ENCODE results near the gene ADGRV1.
A peak's percentile ranks its signal among the peaks of the same experiment; 100 is the strongest.

Gene ADGRV1

DNA sequence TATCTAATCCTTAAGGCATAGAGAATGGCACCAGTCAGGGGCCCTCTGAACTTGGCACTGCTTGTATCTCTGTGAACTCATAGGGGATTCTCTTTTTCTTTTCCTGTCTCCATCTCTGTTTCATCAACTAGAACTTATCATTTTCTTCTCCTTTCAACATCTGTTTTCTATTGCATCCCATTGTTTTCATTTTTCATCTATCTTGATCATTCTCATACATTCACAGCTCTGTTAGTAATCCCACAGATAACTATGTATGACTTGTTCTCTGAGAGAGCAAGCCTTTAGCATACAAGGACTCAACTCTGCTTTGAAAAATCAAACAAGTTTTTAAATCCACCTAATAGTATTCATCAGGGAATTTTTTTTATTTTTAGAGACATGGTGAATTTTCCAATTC lies 560.2 kb downstream of the ADGRV1 start:
- no peak for DNase-seq

DNA sequence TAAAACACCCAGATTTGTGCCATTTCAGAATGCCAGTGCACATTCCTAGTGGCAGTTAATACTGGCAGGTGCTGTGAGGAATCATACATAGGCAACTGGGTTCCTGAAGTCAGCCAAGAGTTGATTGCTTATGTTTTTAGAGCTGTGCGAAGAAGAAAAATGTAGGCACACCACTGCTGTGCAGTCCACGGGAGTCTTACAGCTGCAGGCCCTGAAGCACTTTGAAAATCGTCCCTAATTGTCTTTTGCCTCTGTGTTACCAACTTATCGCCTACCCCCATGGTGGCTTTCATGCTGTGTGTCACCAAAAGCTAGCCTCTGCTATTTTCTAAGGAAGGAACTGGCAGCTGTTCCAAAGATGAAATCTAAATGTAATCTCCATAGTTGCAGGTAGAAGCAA lies 560.6 kb downstream of the ADGRV1 start:
- no peak for DNase-seq

DNA sequence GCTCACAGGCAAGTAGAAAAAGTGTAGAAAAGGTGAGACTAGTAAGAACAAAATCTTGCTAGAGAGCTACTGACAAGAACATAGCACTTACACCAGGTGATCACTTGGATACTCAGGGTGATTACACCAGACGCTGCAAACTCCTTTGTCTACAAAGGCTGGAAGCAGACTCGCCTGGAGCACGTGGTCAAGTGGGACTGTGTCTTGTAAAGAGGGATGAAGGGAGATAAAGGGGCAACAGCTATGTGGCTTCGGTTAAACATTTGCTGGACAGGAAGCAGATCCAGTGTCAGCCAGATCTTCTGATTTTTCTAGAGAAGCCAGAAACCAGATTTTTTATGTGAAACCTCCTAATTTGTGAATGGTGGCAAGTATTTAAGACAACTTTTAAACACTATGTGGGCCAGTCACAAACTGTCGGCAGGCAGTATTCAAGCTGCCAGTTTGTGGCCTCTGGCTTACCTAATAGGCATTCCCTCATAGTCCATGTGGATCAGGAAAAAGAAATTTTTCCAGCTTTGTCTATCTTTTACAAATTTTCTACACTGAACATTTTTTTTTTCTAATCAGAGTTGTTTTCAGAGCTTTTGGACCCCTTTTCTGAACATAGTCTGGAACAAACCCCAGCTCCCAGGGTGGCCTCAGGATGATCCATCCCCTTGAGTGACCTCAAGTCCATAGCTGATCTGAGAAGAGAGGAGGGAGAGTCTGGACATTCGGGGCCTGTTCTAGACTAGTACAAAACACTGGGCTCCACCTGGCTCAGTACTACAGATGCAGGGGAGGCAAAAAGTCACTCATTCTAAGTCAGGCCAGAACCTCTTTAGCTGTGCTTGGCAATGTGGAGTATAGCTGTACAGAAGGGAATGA lies 561.6 kb downstream of the ADGRV1 start:
- DNase-seq, result no peak

DNA sequence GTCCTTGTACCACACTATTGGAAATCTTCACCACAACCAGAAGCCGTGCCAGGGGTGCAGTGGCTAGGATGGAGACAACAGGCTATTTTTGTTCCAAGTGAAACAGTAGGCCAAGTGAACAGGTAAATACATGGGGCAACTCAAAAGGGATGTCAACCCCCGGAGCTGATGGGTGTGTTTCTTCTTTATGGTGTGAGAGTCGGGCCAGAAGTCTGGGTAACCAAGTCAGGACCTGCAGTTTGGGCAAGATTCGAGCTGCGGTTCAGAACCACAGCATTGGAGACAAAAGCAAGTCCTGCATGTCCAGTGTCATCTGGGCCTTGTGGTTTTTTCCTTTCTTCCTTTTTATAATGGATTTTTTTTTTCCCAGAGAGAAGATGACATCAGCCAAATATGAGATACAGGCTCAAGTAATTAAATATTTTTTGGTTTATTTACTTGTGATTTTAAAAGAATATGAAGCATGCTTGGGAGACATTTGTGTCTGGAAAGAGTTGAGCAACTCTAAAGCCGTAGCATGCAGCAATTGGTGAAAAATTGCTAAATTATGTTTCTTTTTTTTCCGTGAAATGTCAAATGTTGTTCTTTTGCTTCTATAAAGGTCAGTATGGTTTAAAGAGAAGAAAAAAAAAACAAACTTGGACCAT lies 562.9 kb downstream of the ADGRV1 start:
- no peak for DNase-seq

DNA sequence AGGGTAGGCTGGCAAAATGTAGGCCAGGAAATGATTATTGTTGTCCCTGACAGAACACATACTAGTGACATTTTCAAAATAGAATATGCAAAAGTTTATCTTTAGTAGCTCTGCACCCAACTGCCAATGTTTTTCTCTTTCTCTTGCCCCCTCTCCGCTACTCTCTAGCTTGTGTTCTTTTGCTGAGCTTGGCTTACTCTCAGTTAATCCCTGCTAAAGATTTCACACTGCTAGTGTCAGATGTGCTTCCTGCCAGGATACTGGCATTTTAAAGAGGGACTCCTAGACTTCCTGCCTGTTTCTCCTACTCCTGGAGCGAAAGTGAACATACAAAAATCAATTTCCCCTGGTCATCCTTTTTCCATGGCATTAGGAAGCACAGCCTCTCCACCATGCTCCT lies 564.1 kb downstream of the ADGRV1 start:
- no peak for DNase-seq

DNA sequence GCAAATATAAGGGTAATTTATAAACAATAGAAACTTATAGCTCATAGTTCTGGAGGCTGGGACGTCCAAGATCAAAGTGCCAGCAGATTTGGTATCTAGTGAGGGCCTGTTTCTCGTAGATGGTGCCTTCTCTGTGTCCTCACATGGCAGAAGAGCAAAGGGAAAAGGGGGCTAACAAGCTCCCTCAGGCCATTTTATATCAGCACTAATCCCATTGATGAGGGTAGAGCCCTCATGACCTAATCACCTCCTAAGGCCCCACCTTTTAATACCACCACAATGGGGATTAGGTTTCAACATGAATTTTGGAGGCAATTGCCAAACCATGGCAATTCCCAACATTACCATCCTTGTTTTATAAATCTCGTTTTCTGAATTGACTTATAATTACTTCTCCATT lies 564.7 kb downstream of the ADGRV1 start:
- no peak for DNase-seq

DNA sequence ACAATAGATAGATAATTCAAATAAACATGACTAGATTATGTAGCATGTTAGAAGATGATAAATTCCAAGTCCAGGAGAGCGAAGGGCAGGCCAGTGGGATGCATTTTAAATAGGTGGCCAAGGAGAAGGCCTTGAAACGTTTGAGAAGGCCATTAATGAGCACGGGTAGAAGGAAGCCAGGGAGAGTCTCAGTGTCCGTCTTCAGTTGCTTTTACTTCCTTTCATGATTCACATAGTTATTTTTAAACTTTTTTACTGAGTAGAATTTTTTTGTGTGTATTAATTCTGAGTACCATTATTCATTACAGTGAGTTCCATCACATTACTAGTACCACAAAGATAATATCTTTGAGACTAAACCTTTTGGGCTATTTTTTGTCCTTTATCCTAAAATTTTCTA lies 565.3 kb downstream of the ADGRV1 start:
- no peak for DNase-seq

DNA sequence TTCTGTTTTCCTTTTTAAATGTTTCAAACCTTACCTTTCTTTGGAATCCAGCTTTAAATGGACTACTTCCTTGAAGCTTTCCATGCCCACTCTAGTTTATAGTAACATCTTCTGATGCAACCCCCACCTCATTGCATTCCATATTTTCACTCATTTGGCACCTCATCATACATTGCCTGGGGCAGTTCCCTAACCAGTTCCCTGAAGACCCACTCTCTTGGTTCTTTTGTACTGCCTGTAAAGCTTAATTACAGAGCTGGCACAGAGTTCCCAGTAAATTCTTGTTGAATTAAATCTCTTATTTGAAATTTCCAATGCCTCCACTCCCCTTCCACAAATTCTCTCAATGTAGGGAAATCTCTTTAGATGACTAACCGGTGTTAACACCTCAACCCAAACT lies 567.3 kb downstream of the ADGRV1 start:
- DNase-seq, result no peak

DNA sequence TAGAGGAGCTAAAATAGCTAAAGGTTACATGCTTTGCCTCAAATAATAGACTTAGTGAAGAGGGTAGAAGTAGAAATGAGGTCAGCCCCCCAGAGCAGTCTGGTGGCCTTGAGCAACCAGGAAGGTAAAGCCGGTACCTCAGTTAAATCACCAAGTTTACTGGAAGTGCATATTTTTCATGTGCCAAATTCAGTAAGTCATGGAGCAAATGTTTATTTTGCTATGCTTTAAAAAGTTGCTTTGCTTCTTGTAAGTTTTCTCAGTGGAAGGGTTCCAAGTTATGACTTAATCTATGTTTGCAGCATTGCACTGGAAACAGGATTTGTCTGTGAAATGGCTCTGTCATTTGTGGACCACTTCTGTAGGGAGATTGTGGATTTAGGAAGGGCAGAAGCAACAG lies 567.9 kb downstream of the ADGRV1 start:
- DNase-seq, result no peak

DNA sequence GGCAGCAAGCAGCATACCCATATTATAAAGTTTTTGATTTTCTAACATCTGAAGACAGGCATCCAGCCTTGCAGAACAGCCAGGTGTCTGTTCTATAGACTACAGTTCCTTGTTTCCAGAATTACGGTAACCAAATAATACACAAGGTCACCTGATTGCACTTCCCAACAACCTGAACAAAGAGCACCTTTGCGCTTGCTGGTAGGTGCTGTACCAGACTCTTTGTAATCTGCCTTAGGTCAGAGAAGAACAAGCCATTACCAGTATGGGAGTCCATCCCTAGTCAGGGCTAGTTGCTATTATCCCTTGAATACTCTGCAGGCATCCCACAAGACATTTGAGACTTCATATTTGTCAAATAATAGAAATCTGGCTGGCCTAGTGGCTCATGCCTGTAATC lies 568.3 kb downstream of the ADGRV1 start:
- no peak for DNase-seq

DNA sequence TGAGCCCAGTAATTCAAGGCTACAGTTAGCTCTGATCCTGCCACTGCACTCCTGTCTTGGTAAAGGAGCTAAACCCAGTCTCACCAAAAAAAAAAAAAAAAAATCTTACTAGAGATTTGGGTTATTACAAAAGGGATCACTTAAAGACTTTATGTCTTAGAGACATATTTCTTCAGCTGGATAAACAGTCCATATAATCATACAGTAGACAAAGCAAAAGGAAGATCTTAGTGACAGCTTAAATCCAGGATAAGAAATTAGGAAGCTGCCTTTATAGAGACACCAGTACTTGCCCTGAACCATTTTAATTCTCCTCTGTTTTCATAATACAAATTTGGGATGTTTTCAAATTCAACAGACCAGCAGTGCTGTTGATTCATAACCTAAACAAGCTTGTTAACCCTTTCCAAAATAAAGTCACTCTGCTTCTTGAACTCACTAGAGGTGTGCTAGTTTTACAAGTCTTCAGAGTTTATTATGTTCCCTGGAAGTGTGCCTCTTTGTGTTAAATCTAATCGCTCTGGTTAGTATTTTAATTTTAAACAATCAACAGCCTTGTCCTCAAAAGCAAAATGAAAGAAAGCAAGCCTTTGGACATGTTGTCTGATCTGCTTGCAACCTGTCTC lies 569.0 kb downstream of the ADGRV1 start:
- no peak for DNase-seq

DNA sequence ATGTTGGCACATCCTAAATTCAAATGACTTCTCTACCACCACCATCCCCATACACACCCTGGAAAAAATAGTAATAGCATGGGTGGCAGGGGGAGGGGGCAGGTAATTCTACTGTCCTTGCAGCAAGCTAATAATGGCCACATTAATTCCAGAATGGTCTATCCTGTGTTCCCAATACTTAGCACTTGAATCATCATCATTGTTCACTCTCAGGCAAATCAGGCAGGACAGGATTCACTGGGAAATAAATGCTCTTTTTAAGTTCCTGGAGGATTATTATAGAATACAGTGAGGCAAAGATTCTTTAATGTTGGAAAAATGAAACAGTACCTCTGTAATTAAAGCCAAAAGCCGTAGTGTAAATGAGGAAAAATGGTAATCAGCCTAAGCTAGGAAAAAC lies 570.0 kb downstream of the ADGRV1 start:
- DNase-seq, result no peak

DNA sequence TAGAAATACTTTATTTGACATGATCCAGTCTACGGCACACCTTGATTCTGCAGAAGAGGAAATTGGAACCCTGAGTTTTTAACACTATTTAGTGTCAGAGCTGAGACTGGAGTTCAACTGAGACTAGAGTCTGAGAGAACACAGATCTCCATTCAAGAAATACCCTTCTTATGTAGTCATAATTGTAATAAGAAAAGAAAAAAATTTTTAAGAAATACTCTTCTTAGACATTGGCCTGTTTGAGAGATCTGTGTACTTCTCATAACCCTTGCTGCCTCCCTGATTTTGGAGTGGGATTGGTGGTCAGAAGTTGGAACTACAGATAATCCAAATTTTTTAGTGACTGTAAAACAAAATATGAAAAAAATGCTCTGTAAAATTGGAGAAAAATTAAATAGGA lies 571.2 kb downstream of the ADGRV1 start:
- no peak for DNase-seq

DNA sequence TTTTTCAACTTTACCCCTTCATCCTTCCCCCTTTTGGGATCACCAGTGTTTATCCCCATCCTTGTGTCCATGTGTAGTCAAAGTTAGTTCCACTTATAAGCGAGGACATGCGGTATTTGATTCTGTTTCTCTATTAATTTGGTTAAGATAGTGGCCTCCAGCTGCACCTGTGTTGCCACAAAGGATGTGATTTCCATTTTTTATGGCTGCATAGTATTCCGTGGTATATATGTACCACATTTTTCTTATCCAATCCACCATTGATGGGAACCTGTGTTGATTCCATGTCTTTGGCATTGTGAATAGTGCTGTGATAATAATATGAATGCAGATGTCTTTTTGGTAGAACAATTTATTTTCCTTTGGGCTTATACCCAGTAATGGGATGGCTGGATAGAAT lies 572.2 kb downstream of the ADGRV1 start:
- DNase-seq, result no peak

DNA sequence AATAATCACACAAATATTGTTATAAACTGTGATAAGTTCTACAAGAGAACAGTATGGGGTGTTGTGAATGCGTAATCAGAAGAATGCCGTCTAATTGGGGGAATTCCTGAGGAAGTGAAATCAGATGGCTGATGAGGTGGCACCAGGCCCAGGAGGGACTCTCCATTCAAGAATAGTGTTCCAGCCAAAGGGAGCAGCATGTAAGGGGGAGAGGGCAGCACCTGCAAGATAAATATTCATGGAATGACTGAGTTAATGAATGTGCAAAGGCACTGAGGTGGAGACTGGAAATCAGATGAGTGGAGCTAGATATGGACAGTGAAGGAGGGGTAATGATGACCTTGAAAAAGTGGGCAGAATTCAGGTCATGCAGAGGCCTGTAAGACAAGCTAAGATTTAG lies 574.0 kb downstream of the ADGRV1 start:
- no peak for DNase-seq

DNA sequence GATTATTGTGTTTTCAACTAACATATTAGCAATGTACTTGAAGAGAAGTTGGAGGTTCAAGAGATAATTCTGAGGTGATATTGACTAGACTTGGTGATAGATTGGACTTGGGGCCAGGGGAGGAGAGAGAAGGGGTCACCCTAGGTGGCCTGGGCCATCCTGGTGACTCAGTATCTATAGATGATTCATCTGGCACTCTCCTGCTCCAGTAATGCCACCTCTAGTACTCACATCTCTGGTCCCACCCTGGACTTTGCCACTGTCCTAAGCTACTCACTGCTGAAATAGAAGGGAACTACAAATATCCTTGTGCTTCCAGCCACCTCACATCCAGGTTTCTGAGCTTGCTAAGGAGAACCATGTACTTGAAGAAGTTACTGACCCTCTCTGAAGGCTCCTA lies 574.6 kb downstream of the ADGRV1 start:
- DNase-seq, result no peak

DNA sequence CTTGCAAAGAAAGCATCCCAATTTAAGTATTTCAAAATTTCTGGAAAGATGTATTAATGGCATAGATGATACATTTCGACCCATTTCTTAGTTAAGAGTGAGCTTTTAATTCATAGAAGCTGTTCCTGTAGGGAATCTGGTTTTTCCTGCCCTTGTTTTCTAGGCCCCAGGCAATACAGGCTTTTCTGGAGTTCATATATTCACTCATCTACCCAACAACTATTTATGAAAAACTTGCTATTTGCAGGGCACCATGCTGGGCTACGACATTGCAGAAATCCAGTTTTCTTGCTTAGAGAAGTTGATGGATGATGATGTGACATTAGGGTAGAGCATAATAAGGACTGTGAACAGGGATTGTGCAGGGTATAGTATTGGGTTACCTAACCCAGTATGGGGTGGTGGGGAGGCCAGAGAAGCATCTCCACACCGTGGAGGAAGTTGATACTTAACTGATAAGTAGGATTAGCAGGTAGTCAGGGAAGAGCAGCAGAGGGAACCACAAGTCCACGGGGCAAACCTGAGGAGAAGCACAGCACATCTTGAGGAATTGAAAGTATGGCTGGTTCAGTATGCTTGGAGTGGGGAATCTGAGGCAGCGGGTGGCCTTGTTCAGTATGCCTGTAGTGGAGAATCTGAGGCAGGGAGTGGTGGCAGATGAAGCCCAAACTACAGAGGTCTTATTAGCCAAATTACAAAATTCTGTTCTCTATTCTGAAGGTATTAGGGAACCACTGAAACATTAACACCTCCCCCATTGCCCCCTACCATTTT lies 577.1 kb downstream of the ADGRV1 start:
- DNase-seq, result no peak

DNA sequence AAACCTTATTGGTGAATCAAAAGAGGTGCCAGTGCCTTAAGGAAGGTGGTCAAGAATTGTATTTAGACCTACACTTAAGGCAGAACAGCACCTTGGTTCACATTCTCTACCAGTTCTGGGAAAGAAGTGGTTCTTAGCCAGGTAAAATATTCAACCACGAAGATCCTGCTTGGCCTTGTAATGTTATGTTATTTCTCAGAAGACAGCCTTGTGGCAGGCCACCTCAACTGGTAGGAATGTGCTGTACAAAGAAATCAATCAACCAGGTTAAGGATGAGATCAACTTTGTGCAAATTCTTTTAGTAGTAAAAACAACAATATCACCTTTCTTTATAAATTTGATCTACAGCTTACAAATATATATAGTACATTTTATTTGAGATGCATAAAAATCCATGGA lies 577.7 kb downstream of the ADGRV1 start:
- DNase-seq, result no peak

DNA sequence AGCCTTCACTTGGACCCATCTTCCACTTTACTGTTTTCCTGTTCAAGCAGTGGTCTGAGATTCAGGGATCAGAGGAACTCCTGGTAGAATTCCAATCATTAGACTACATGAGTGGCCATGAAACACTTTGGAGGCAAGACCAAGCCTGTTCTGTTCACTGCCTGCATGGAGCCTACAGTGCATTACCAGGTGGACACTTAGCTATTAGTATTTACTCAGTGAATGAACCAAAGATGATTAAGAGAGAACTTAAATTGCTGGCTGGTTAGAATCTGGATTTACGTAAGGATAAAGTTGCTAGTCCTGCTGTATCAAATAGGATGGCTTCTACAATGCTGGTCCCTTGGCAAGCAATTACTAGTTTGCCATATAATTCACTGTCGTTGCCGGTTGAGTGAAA lies 579.0 kb downstream of the ADGRV1 start:
- DNase-seq, result no peak

DNA sequence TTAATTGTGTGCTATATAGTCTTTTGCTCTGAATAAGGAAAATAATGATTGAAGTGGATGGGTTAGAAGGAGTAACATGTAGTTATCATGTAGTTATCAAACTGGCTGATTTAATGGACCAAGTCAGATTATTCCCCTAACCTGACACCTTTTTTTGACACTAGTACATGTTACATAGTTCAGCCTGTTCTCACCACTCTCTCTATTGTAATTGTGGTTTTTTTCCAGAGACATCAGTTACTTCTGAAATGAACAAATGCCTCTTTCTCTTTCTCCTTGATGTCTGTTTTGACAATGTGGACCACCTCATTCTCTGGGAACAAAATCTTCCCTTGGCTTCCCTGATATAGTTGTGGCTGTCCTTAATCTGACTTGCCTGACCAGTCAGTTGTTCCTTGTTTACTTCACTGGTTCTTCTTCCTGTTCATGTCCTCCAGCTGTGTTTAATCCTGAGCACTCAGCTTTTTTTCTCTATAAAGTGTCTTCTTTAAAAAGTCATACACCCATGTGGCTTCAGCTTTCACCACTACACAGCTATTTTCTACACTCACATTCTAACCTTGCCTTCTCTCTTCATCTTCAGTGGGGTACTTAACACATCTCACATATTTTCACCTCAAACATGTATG lies 581.1 kb downstream of the ADGRV1 start:
- no peak for DNase-seq

DNA sequence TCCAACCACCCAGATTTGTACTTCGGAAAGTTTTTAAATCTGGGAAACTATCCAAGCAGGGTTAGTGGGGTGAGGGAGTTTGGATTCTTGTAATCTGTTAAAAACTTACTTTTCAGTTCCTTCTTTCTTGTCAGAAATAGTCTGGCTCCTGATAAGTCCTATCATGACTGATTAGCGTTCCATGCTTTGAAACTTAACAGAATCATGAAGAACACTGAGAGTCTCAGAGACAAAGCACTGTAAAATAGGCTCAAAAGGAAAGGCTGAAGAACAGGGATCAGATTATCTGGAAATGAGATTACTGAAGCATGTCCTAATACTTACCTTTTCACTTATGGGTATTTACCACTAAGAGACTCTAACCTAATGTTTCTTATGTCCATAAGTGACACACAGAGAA lies 582.1 kb downstream of the ADGRV1 start:
- no peak for DNase-seq

DNA sequence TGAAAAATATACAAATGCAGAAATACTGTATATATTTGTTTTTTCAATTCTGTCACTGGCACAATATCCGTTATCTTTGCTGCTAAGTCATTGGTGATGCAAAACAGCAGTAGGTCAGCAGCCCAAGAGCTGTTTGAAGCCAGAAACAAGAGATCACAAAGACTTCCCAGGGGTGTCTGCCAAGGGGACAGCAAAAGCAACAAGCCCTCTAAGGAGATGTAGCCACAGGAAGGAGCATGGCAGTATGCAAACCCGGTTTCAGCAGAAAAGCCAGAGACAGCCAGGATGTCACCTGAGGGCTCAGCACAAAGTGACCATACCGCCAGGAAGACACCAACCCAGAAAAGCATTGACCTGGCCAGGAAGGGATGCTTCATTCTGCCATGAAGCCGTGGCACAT lies 583.0 kb downstream of the ADGRV1 start:
- peak in 1 of 14 donors; percentile 4 for DNase-seq

DNA sequence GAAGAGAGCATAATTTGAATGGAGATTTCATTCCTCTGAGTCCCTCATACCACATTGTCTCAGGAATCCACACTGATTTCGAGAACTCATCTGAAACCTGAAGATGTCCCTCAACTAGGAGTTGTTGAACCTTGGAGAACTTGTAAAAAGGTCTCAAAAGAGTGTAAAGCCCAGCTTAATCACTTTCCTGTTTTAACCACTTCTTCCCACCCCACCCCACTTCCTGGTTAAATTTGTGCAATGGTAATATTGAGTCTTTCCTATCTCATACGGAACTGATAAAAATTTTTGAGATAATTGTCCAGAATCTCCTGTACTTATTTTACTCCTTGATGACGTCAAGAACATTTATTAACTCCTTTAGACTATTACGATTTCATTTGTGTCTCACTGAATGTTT lies 583.8 kb downstream of the ADGRV1 start:
- DNase-seq, result no peak
